ENCODE data around the gene NUCKS1. TPM values are rescaled to one million over a fixed set of nuclear protein-coding genes. Genes with fewer than 3 reads are reported as not detected.

The NUCKS1 gene
- total and polyA plus RNA-seq, 8 donors = 15.1 to 91.4 (median 53.5) TPM

DNA sequence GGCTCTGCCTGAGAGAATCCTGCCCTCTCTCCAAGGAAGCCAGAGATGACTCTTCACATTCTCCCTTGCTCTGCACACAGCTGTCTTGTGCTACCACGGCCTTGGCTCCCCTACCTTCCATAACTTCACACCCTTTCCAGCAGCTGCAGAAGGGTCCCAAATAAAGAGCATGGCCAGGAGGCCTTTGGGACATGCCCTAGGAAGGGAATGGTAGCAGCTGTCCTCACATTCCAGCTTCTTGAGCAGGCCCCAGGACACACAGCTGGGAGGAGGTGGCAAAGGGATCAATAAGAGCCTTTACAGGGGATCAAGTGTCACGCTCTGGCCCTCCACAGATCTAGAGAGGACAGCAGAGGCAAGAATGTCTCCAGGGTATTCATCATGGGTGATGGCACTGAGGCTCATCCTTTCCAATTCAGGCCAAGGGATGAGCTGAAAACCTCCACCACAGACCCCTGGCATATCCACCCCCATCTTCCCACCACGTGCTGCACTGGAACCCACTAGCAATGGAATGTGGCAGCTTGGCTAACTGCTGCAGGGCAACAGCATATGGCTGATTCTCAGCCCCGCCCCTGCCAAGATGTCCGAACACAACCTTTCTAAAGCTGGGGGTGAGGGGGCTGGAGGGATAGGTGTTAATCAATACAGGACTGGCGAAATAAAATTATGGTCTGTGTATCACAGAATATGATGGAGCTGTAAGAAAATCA is 43.1 kb upstream of the NUCKS1 start:
- 48 to 52% methylated on average over 6 of the region's 6 CpGs for WGBS, 2 donors
- H3K36me3 ChIP-seq = peaks cover 0 to 77% (median 10%) of the 10 kb centered on the region in 3 donors
- H3K9me3 ChIP-seq = no peaks in the 10 kb centered on the region
- no peaks in the 10 kb centered on the region for H3K4me1 ChIP-seq
- FAIRE-seq (no peak), ATAC-seq (peak in 1 of 4 donors; percentile 30), DNase-seq (no peak)
- TF ChIP-seq, protein P1, sequence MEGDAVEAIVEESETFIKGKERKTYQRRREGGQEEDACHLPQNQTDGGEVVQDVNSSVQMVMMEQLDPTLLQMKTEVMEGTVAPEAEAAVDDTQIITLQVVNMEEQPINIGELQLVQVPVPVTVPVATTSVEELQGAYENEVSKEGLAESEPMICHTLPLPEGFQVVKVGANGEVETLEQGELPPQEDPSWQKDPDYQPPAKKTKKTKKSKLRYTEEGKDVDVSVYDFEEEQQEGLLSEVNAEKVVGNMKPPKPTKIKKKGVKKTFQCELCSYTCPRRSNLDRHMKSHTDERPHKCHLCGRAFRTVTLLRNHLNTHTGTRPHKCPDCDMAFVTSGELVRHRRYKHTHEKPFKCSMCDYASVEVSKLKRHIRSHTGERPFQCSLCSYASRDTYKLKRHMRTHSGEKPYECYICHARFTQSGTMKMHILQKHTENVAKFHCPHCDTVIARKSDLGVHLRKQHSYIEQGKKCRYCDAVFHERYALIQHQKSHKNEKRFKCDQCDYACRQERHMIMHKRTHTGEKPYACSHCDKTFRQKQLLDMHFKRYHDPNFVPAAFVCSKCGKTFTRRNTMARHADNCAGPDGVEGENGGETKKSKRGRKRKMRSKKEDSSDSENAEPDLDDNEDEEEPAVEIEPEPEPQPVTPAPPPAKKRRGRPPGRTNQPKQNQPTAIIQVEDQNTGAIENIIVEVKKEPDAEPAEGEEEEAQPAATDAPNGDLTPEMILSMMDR (IDR thresholded peaks at IDR 0.05) = no peak
- H3K27me3 ChIP-seq = no peaks in the 10 kb centered on the region
- intact Hi-C loops (cut with DNase I) = loop anchor here in 2 of 3 donors (5.0 to 10.0 kb wide), 2 partner anchors 122 to 184 kb away; no protein-coding TSS in a partner anchor
- H3K27ac ChIP-seq = no peak overlapping the region
- no peak overlapping the region for H3K4me3 ChIP-seq

DNA sequence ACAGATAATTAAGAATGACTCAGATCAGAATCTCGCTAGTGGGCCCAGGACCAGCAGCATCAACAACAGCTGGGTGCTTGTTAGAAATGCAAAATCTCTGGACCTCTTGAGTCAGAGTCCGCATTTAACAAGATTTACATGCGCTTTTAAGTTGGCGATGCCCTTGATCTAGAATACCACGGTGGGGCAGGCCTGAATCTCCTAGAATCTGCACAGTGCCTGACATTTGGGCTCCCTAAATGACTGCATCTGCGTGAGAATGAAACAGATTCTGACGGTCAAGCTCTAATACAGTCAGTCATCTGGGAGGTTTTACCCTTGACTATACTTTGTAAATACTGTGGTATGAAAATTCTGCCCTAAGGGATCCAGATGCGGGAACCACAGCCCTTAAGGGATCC is 42.5 kb upstream of the NUCKS1 start:
- no peak for FAIRE-seq
- peaks cover 0 to 71% (median 10%) of the 10 kb centered on the region in 3 donors for H3K36me3 ChIP-seq
- no peak overlapping the region for H3K4me3 ChIP-seq
- intact Hi-C loops (cut with DNase I) = loop anchor here in 2 of 3 donors (5.0 to 10.0 kb wide), 2 partner anchors 122 to 185 kb away; no protein-coding TSS in a partner anchor
- no peak for ATAC-seq
- TF ChIP-seq, protein P1 (IDR thresholded peaks at IDR 0.05) = no peak
- DNase-seq = no peak
- H3K4me1 ChIP-seq = no peaks in the 10 kb centered on the region
- WGBS, 2 donors = 78% methylated on average over 8 of the region's 8 CpGs
- H3K9me3 ChIP-seq = no peaks in the 10 kb centered on the region
- H3K27ac ChIP-seq = no peak overlapping the region
- no peaks in the 10 kb centered on the region for H3K27me3 ChIP-seq

DNA sequence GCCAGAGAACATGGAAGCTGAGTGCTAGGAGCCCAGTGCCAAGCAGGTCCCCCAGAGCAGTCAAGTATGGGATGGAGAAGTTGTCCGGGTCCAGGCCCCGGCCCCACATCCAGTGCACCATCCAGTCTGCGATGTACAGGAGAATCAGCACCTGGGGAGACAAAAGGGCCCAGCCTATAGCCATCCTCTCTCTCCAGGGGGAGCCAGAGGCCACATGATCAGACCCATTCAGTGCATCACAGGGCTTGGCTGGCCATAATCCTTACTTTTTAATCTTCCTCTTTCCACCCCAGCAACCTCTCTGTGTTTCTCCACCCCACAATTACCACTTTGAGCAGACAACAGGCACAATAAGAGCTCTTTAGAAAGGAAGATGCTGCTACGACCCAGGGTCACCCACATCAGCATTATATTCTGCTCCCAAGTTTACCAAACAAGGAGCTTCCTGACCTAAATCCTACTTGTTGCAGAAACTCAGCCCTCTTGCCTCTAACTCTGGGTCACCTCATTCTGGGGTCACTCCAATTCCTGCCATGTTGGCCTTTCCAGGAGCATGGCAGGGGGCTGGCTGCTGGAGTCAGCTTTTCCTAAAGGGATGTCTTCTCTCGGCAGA is 41.7 kb upstream of the NUCKS1 start:
- FAIRE-seq (no peak), DNase-seq (peak in 4 of 6 donors; percentile 55 to 78 (median 59)), ATAC-seq (peak; percentile 72 to 94 (median 91))
- WGBS, 2 donors = 59 to 63% methylated on average over 5 of the region's 5 CpGs
- H3K4me1 ChIP-seq = no peaks in the 10 kb centered on the region
- intact Hi-C loops (cut with DNase I) = loop anchor here in 2 of 3 donors (5.0 to 10.0 kb wide), 2 partner anchors 123 to 186 kb away; no protein-coding TSS in a partner anchor
- peaks cover 0 to 64% (median 10%) of the 10 kb centered on the region in 3 donors for H3K36me3 ChIP-seq
- no peaks in the 10 kb centered on the region for H3K27me3 ChIP-seq
- TF ChIP-seq, protein P1 (IDR thresholded peaks at IDR 0.05) = peak; percentile 36 to 63 (median 56)
- H3K27ac ChIP-seq = no peak overlapping the region
- no peak overlapping the region for H3K4me3 ChIP-seq
- no peaks in the 10 kb centered on the region for H3K9me3 ChIP-seq

DNA sequence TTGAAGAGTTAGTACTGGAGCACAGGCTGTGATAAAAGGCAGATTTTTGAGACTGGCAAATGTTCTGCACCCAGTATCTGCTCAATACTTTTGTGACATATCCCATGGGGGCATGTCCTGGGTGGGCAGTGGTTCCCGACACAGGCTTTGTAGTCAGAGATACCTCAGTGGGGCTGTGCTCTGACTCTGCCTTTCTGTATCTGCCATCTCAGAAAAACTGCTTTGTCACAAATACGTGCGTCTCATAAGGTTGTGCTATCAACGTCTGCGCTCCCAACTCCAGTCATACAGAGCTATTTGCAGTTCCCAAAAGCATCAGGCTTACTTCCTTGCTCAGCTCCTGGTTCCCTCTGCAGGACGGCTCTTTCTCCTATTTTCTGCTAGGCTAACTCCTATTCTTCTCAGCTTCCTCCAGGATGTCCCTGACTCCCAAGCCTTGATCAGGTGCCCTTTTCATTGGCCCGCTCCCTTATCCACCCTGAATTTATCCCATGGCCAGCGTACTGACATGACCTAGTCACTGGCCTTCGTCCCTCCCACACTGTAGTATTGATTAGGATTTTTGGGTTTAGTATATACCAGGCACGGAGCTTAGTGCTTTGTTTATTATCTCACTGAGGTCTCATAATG is 37.4 kb upstream of the NUCKS1 start:
- Histone ChIP-seq H3K9me3 (no peaks in the 10 kb centered on the region), H3K4me3 (no peak overlapping the region), H3K4me1 (no peaks in the 10 kb centered on the region), H3K36me3 (peaks cover 0 to 23% (median 0%) of the 10 kb centered on the region in 3 donors), H3K27ac (no peak overlapping the region), H3K27me3 (no peaks in the 10 kb centered on the region)
- TF ChIP-seq, protein P1 (IDR thresholded peaks at IDR 0.05) = no peak
- DNase-seq (no peak), ATAC-seq (no peak), FAIRE-seq (no peak)
- intact Hi-C loops (cut with DNase I) = no loop called here
- WGBS, 2 donors = 53 to 65% methylated on average over 10 of the region's 10 CpGs
